GM12864 (cell line): Measurements from ENCODE around the gene CYFIP1.
"Not testable (repeated sequence)": the region's sequence is repeated elsewhere in the genome, so short reads cannot be mapped to it uniquely, and the experiment has no call there.

ENCODE experiments used
- DNase-seq: peaks from one replicate; pipeline ENCODE4 v3.0.0-alpha.2; 2011; ENCODE audit warnings: low read depth
- H3K4me3 ChIP-seq: 2 replicates; pipeline ENCODE4 v1.5.1; 2011; ENCODE audit warnings: mild to moderate bottlenecking, low read depth, low read length, control low read depth
- CTCF ChIP-seq: IDR thresholded peaks from 2 replicates; pipeline ENCODE4 v1.5.1; 2011; ENCODE audit warnings: low read depth, mild to moderate bottlenecking, moderate library complexity, low read length, control low read depth, inconsistent platforms; ENCODE audit errors: missing control alignments

CYFIP1 gene

DNA sequence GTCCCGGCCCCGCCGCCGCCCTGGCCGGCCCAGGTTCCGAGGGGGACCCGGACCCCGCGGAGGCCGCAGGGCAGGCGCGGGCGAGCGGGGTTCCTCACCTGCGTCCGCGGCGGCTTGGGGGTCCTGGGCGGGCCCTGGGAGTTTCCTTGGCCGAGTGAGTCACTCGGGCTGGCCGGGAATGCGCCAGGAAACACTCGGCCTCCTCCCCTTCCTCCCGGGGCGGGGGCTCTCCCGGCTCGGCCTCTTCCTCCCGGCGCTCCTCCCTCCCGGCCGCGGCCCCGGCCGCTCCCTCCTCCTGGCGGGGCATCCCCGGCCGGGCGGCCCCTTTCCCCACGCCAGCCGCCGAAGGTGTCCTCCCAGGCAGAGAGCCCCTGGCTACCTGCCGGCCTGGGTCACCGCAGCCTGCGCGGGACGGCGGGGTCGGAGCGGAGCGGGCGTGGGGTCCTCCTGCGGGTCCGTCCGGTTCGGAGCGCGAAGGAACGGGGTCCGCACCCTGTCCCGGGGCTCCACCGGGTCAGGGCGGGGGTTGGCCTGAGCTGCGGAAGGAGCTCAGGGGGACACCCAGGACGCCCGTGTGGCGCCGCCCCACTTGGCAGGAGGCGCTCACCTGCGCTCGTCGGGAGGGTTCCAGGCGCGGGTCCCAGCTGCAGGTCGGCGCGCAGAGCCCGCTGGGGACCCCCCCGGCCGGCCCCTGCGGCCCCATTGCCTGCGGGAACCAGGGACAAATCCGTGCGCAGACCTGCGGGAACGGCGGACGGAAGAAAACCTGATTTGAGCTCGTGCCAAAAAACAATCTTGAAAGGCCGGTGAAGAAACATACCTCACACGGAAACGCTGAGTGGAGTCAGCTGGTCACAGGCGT, at the start of gene CYFIP1:
Gene CYFIP1, minus strand, starts transcription at position 180 of the 862 bp plus-strand sequence. CDS start 33,083 bp downstream, outside the sequence.
- peak within 1 kb of the TSS; percentile 79 for H3K4me3 ChIP-seq
- no peak for TF ChIP-seq CTCF
- DNase-seq: no peak

DNA sequence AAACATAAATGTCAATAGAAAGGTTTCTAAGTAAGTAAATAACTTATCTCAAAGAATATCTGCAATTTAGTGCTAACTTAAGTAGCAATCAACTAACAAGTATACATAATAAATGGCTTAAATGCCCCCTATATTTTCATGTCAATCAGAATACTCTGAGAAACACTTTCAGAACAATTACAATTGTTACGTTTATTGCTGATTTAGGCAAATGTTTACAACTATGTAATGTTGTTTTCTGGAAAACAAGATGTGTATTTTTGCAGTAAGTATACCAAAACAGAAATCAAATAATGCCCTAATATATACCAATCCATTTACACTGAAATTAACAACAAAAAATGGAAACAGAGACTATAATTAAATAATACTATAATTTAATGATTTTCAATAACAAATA, 46.0 kb upstream of the CYFIP1 start:
- no peak overlapping the region for H3K4me3 ChIP-seq

GRCh38 chr15:23022156-23022555, 42.0 kb upstream of the CYFIP1 start:
- no peak for TF ChIP-seq CTCF
- DNase-seq: no peak
- no peak overlapping the region for H3K4me3 ChIP-seq

More for the DNA sequence above, 46.0 kb upstream of the CYFIP1 start:
- no peak for DNase-seq
- no peak for TF ChIP-seq CTCF

DNA sequence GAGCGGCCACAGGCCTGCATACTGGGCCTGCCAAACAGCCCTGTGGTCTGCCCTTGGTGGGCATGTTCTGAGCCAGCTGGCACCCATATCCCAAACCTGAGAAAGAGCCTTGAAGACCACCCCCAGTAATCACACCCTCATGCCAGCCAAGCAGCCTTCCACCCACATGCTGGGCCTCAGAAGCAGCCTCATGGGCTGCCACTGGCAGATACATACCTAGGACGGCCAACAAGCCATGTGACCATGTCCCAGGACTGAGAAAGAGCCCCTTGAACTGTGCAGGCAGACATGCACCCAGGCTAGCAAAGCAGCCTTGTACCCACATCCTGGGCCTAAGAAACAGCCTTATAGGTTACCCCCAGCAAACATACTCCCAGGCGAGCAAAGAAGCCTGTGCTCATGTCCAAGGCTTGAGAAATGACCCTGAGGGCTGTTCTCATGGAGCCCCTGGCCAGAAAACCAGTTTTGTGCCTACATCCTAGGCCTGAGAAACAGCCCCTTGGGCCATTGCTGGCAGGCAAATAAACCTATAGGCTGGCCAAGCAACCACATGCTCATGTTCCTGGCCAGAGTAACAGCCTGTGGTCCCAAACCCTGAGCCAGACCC, 34.3 kb upstream of the CYFIP1 start:
- H3K4me3 ChIP-seq: no peak overlapping the region
- DNase-seq: no peak
- no peak for TF ChIP-seq CTCF

DNA sequence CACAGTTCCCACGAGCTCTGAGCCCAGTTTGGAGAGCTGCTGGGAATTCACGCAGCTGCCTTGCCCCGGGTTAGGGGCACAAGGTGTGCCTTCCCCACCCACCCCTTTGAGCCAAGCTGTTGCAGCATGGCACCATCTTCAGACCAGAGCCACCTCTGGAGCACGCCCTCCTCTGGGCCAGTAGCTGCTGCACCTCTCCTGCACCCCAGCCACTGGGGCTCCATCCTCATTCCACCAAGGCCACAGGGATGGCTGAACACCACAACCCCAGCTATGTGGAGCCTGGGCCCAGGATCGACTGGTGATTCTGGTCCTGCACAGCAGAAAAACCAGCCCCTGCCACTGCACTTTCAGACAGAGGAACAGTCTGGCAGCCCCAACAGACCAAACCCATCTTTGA, 33.5 kb upstream of the CYFIP1 start:
- H3K4me3 ChIP-seq: no peak overlapping the region
- TF ChIP-seq CTCF: no peak
- DNase-seq: no peak

DNA sequence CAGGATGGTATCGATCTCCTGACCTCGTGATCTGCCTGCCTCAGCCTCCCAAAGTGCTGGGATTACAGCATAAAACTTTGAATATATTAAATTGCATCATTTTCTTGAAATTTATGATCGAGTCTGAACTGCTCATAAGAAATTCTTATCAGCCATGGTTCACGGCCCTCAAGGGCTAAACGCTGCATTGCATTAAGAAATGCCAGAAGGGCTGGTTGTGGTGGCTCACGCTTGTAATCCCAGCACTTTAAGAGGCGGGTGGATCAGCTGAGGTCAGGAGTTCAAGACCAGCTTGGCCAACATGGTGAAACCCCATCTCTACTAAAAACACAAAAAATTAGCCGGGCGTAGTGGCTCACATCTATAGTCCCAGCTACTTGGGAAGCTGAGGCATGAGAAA, 32.4 kb upstream of the CYFIP1 start:
- not testable (repeated sequence) for H3K4me3 ChIP-seq, DNase-seq

GRCh38 chr15:23003736-23004135, 23.6 kb upstream of the CYFIP1 start:
- no peak for TF ChIP-seq CTCF
- no peak for DNase-seq
- H3K4me3 ChIP-seq: no peak overlapping the region
